ENCODE results near the gene IL31RA. TPM values are rescaled to one million over a fixed set of nuclear protein-coding genes. Genes with fewer than 3 reads are reported as not detected.

The IL31RA gene
- polyA plus RNA-seq, 3 donors = 0.06 to 0.11 TPM; not detected in 1

GRCh38 chr5:55896663-55897062, 45.5 kb downstream of the IL31RA start:
- DNase-seq (ENCODE audit: extremely low read depth in 1 of 11, low read depth in 9 of 11, low spot score in 4 of 11) = no peak

- no peak for DNase-seq (ENCODE audit: extremely low read depth in 1 of 11, low read depth in 9 of 11, low spot score in 4 of 11)
Measured at GRCh38 chr5:55897206-55897894, 46.2 kb downstream of the IL31RA start.

- no peak for DNase-seq (ENCODE audit: extremely low read depth in 1 of 11, low read depth in 9 of 11, low spot score in 4 of 11)
Measured at GRCh38 chr5:55897905-55898304, 46.7 kb downstream of the IL31RA start.

- DNase-seq (ENCODE audit: extremely low read depth in 1 of 11, low read depth in 9 of 11, low spot score in 4 of 11) = no peak
Measured at GRCh38 chr5:55899344-55899743, 48.2 kb downstream of the IL31RA start.

- no peak for DNase-seq (ENCODE audit: extremely low read depth in 1 of 11, low read depth in 9 of 11, low spot score in 4 of 11)
Measured at GRCh38 chr5:55900068-55900467, 48.9 kb downstream of the IL31RA start.

GRCh38 chr5:55900776-55901175, 49.6 kb downstream of the IL31RA start:
- no peak for DNase-seq (ENCODE audit: extremely low read depth in 1 of 11, low read depth in 9 of 11, low spot score in 4 of 11)

GRCh38 chr5:55902696-55903095, 51.5 kb downstream of the IL31RA start:
- no peak for DNase-seq (ENCODE audit: extremely low read depth in 1 of 11, low read depth in 9 of 11, low spot score in 4 of 11)

- DNase-seq (ENCODE audit: extremely low read depth in 1 of 11, low read depth in 9 of 11, low spot score in 4 of 11) = no peak
Measured at GRCh38 chr5:55903121-55903701, 52.1 kb downstream of the IL31RA start.

- no peak for DNase-seq (ENCODE audit: extremely low read depth in 1 of 11, low read depth in 9 of 11, low spot score in 4 of 11)
Measured at GRCh38 chr5:55904152-55904551, 53.0 kb downstream of the IL31RA start.

GRCh38 chr5:55905251-55905650, 54.1 kb downstream of the IL31RA start:
- no peak for DNase-seq (ENCODE audit: extremely low read depth in 1 of 11, low read depth in 9 of 11, low spot score in 4 of 11)

- no peak for DNase-seq (ENCODE audit: extremely low read depth in 1 of 11, low read depth in 9 of 11, low spot score in 4 of 11)
Measured at GRCh38 chr5:55907927-55908326, 56.8 kb downstream of the IL31RA start.

- no peak for DNase-seq (ENCODE audit: extremely low read depth in 1 of 11, low read depth in 9 of 11, low spot score in 4 of 11)
Measured at GRCh38 chr5:55908804-55909203, 57.6 kb downstream of the IL31RA start.

- no peak for DNase-seq (ENCODE audit: extremely low read depth in 1 of 11, low read depth in 9 of 11, low spot score in 4 of 11)
Measured at GRCh38 chr5:55911784-55912653, 60.9 kb downstream of the IL31RA start.

- DNase-seq (ENCODE audit: extremely low read depth in 1 of 11, low read depth in 9 of 11, low spot score in 4 of 11) = no peak
Measured at GRCh38 chr5:55913466-55914413, 62.6 kb downstream of the IL31RA start.

GRCh38 chr5:55914971-55915370, 63.8 kb downstream of the IL31RA start:
- no peak for DNase-seq (ENCODE audit: extremely low read depth in 1 of 11, low read depth in 9 of 11, low spot score in 4 of 11)

GRCh38 chr5:55915783-55916182, 64.6 kb downstream of the IL31RA start:
- DNase-seq (ENCODE audit: extremely low read depth in 1 of 11, low read depth in 9 of 11, low spot score in 4 of 11) = no peak

- no peak for DNase-seq (ENCODE audit: extremely low read depth in 1 of 11, low read depth in 9 of 11, low spot score in 4 of 11)
Measured at GRCh38 chr5:55916986-55917385, 65.8 kb downstream of the IL31RA start.

GRCh38 chr5:55917402-55918086, 66.4 kb downstream of the IL31RA start:
- no peak for DNase-seq (ENCODE audit: extremely low read depth in 1 of 11, low read depth in 9 of 11, low spot score in 4 of 11)

Measured in renal cortex interstitium (tissue), 11 donors.